ENCODE measurements around the gene SORCS2.
A peak's percentile ranks its signal among the peaks of the same experiment; 100 is the strongest.

SORCS2 gene

DNA sequence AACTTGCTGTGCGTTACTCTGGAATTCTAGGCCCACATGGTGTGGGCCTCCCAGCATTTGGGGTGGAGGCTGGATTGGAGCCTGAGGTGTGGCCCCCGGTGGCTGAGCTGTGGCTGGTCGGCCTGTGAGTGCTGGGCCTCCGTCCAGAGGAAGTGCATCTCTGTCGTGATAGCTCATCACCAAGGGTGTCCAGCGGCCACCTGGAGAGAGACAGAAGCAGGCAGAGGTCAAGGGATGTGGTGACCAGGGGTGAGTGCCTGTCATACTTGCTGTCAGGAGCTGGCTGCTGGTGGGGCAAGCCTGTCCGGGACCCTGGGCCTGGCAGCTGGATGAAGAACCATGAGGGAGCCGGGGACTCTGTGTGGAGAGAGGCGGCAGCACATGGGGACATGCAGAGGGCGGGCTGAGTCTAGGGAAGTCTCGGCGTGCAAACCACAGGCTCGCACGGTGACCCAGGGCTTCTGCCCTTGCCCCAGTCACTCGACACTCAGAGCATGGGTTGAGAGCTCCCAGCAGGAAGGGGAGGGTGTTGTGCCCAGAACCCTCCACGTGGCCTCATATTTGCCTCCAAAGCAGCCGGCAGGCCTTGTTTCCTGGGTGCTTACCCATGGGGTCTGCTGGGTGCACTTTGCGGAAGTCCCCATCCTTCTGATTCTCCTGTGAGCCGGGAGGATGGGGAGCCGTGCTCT is 6.2 kb downstream of the SORCS2 start:
- Mint-ChIP-seq H3K9me3 (no peaks in the 10 kb centered on the region), H3K4me1 (no peaks in the 10 kb centered on the region), H3K27ac (no peak overlapping the region), H3K27me3 (peaks cover 69% of the 10 kb centered on the region), H3K36me3 (no peaks in the 10 kb centered on the region), H3K4me3 (no peak overlapping the region)
- peak; percentile 39 for ATAC-seq

DNA sequence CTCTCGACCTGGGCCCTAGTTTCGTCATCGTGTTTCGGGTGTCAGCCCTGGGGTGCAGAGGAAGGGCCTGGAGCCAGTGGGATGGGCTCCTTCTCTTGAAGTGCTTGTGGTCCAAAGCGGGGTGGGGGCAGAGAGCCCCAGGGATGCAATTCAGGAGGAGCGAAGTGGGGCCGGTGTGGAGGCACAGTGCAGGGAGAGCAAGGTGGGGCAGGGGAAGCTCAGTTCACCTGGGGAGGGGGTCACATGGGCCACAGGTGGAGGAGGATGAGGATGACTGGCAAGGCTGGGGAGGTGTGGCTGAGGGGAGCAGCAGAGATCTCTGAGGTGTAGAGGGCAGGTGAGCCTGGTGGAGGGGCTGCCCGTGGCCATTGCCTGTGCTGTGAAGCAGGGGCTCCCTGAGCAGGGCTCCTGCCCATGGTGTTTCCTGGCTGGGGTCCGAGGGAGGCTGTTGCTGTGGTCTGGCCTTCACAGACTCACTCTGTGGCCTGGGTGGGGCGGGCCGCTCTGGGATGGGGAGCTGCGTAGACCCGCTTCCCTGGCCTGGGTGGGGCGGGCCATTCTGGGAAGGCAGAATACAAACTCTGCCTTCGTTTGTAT is 6.9 kb downstream of the SORCS2 start:
- no peak overlapping the region for H3K4me3 Mint-ChIP-seq
- H3K4me1 Mint-ChIP-seq, result no peaks in the 10 kb centered on the region
- H3K27ac Mint-ChIP-seq, result no peak overlapping the region
- no peaks in the 10 kb centered on the region for H3K36me3 Mint-ChIP-seq
- peaks cover 62% of the 10 kb centered on the region for H3K27me3 Mint-ChIP-seq
- no peaks in the 10 kb centered on the region for H3K9me3 Mint-ChIP-seq
- peak; percentile 21 for ATAC-seq

DNA sequence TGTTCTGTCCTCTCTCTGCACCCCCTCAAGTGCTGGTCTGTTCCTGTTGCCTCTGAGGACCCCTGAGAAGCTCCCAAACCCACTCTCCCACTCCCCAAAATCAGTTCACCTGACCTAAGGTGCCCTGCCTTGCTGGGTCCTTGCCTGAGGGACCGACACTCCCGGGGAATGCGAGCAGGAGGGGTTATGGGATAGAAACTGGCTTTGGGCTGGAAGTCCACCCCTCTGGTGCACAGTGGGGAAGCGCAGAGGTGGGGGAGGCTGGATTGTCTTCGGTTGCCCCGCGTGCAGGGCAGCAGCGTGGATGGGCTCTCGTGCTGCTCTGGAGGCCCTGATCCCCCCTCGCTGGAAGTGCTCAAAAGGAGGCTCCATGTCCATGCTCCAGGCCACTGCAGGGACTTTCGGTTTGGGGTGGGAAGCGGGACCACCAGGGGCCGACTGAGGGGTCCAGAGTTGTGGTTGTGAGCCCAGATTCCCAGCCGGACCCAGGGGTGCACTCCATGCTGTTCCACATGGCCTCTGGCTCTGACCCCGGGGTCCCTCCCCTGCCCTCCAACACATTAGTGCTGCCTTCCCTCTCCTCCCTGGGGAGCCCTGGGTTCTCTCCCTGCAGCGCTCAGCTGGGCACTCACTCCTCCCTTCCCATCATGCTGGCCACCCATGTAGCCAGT is 7.6 kb downstream of the SORCS2 start:
- H3K4me3 Mint-ChIP-seq, result no peak overlapping the region
- H3K27ac Mint-ChIP-seq, result no peak overlapping the region
- H3K4me1 Mint-ChIP-seq, result no peaks in the 10 kb centered on the region
- no peak for ATAC-seq
- H3K27me3 Mint-ChIP-seq, result peaks cover 57% of the 10 kb centered on the region
- H3K36me3 Mint-ChIP-seq, result no peaks in the 10 kb centered on the region
- no peaks in the 10 kb centered on the region for H3K9me3 Mint-ChIP-seq

DNA sequence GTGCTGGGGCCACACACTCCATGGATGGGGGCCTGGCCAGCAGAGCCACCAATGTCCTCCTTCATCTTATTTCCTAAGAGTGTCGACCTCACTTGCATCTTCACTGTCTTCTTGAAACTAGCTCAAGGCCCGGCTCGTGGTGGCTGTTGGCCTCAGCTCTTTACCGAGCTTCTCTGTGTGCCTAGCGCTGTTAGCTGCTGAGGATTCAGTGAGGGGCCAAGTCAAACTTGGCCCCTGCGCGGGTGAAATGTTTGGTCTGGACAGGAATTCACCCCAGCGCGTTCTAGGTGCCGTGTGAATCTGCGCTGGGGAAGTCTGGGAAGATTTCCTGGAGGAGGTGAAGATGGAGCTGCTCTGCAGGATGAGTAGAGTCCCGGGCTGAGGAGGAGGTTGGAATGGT is 8.5 kb downstream of the SORCS2 start:
- no peak for ATAC-seq
- H3K36me3 Mint-ChIP-seq, result no peaks in the 10 kb centered on the region
- no peak overlapping the region for H3K4me3 Mint-ChIP-seq
- H3K27me3 Mint-ChIP-seq, result peaks cover 57% of the 10 kb centered on the region
- H3K27ac Mint-ChIP-seq, result no peak overlapping the region
- H3K9me3 Mint-ChIP-seq, result no peaks in the 10 kb centered on the region
- no peaks in the 10 kb centered on the region for H3K4me1 Mint-ChIP-seq

DNA sequence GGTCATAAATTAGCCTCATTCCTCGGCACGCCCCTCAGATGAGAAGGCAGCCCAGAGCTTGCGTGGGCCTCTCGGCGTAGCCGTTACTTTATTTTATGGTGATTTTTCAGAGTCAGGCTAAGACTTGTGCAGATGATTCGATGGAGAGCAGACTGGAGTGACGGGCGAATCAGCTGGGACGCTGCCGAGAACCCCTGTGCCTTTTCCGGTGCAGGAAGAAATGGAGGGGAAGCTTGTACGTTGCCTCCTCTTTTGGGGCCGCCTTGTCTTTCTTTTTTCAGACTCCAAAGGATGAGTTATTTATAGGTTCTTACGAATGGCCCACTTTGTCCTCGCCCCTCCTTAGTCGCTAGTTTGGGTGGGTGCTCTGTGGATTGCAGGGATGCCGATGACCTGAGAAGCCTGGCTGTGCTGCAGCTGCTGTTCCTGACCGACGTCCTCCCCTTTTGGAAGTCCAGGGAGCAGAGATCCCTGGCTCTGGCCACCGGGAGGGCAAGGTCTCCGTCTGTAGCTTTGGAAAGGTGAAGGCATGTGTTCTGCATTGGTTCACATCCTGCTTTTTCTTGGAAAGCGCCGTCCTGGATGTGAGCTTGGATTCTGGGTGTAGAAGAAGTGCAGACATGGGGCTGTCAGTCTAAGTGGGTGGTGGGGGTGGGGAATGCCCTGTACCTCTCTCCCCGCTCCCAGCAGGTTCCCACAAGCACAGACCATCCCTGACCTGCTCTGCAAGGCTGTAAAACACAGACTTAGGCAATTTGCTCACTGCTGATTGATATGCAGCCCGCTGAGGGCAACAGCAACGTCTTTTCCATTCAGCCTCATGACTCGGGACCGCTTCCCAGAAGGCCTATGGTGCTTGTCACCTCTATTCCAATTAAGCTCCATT is 9.3 kb downstream of the SORCS2 start:
- peaks cover 56% of the 10 kb centered on the region for H3K27me3 Mint-ChIP-seq
- H3K36me3 Mint-ChIP-seq, result no peaks in the 10 kb centered on the region
- no peak overlapping the region for H3K4me3 Mint-ChIP-seq
- H3K27ac Mint-ChIP-seq, result no peak overlapping the region
- no peaks in the 10 kb centered on the region for H3K9me3 Mint-ChIP-seq
- no peak for ATAC-seq
- H3K4me1 Mint-ChIP-seq, result no peaks in the 10 kb centered on the region

DNA sequence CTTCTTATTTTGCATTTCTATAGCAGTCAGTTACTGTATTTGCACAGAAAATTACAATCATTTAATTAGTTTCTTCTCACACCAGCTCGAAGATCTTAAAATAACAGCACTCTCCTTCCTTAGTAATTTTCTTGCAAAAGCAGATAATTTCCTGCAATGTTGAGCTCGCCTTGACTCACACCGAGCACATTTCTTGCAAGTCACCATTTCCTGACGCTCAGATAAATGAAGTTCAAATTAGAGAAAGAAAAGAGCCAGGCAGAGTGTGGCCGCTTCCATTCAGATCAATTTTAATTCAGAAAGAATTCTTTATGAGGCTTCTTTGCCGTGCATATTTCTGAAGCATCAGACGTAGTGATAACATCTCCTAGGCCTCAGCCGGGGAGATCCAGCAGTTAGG is 10.1 kb downstream of the SORCS2 start:
- Mint-ChIP-seq H3K27me3 (peaks cover 49% of the 10 kb centered on the region), H3K4me3 (no peak overlapping the region), H3K27ac (no peak overlapping the region), H3K4me1 (no peaks in the 10 kb centered on the region), H3K36me3 (no peaks in the 10 kb centered on the region), H3K9me3 (no peaks in the 10 kb centered on the region)
- ATAC-seq, result no peak

DNA sequence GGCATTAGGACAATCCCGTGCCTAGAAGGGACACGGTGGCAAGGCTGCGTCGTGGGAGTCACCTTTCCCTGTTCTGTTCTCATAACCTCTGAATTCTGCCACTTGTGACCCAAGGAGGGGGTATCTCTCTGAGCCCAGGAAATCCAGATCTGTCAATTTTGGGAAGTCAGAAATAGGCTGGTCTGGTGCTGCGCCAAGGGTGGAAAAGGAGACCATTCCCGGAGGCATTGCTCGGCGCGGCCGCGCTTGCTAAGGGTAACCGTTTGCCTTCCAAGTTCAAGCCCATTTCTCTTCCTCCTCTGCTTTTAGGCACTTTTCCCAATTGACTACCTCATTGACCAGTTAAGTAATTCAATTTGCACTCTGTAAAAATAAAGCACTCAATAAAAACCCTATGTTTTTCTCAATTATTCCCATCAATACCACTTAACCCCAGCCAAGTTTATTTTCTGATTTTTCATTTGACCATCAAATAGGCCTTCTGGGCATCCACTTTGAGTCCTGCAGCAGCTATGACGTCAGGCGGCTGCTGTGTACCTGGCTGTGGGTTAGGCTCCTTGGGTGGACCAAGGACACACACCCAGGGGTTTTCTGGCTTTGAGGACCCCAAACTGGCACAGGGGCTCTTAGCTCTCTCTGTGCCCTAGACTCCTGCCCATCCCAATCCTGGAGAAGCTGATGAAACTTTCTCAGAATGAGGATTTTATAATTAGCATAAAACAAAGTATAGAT is 12.5 kb downstream of the SORCS2 start:
- Mint-ChIP-seq H3K9me3 (no peaks in the 10 kb centered on the region), H3K27ac (no peak overlapping the region)

DNA sequence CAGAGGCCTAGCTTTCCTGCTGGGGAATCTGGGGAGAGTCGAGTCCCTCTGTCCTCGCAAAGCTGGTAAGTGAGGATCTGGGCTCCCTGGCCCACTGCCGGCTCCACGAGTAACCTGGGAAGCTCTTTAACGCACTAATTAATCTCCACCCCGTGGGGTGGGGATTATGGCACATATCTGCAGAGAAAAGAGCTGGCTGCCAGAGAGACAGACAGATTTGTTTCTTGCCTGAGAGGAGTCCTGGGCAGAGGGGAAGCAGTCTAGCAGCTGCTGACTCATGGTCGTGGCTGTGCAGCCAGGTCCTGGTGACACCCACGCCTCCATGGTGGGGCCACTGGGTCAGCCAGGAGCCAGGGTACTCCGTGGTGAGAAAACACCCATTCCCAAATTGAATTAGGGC is 14.0 kb downstream of the SORCS2 start:
- Mint-ChIP-seq H3K9me3 (no peaks in the 10 kb centered on the region), H3K27ac (no peak overlapping the region), H3K4me1 (no peaks in the 10 kb centered on the region), H3K36me3 (no peaks in the 10 kb centered on the region), H3K4me3 (no peak overlapping the region), H3K27me3 (peaks cover 35% of the 10 kb centered on the region)
- ATAC-seq, result no peak

More for the DNA sequence above, 12.5 kb downstream of the SORCS2 start:
- no peak for ATAC-seq
- Mint-ChIP-seq H3K27me3 (peaks cover 44% of the 10 kb centered on the region), H3K36me3 (no peaks in the 10 kb centered on the region), H3K4me3 (no peak overlapping the region), H3K4me1 (no peaks in the 10 kb centered on the region)

DNA sequence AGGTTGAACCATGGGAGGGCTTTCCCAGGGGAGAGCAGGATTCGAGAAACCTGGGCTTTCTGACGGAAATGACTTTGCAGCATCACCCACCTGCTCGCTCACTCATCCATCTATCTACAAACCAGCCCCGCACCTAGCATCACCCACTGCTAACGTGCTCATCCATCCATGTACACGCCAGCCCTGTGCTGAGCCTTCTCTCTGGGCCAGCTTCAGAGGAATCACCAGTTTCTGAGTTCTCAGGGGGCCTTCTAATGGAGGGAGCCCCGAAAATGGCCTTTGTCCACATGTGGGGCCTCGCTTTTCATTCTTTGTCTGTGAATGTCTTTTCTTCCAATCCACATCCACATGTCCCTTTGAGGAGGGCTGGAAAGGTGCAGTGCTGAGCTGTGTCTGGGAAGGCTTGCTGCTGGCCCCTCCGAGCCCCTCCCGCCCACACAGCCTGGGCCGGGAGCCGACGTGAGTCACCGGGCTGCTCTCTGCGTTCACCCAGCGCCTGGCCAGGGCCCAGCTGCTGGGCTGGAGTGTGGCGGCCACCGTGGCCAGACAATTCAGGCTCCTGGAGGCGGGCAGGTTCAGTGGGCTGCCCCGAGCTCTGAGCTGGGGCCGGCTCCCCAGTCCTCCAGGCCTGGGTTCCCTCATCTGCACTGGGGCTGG is 14.7 kb downstream of the SORCS2 start:
- Mint-ChIP-seq H3K27ac (no peak overlapping the region), H3K4me3 (no peak overlapping the region), H3K9me3 (no peaks in the 10 kb centered on the region), H3K4me1 (no peaks in the 10 kb centered on the region), H3K27me3 (peaks cover 41% of the 10 kb centered on the region), H3K36me3 (no peaks in the 10 kb centered on the region)
- no peak for ATAC-seq

DNA sequence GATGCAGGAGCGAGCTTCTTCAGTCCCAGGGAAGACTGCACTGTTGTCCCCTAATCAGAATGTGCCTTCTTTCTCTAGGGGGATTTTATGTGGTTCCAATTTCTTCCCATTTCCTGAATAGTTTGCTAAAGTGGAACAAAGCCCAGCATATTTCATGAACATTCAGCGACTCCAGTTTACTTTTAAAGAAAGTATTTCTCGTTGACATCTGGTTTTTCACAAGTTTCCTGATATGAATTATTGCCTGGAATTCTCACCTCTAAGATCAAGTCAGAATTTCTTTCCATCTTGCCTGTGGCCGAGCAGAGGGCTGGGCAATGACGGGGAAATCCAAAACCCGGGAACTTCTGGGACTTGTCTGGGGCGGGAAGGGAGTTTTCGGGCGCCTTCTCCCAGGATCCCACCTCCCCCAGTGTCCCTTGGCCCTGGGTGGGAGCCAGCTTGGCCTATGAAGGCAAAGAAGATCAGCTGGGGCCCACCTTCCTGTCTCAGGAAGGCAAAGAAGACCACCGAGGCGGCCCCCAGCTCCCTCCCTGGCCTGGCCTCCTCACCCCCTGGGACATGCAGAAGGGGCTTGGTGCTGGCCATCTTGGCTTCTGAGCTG is 15.4 kb downstream of the SORCS2 start:
- ATAC-seq, result no peak

DNA sequence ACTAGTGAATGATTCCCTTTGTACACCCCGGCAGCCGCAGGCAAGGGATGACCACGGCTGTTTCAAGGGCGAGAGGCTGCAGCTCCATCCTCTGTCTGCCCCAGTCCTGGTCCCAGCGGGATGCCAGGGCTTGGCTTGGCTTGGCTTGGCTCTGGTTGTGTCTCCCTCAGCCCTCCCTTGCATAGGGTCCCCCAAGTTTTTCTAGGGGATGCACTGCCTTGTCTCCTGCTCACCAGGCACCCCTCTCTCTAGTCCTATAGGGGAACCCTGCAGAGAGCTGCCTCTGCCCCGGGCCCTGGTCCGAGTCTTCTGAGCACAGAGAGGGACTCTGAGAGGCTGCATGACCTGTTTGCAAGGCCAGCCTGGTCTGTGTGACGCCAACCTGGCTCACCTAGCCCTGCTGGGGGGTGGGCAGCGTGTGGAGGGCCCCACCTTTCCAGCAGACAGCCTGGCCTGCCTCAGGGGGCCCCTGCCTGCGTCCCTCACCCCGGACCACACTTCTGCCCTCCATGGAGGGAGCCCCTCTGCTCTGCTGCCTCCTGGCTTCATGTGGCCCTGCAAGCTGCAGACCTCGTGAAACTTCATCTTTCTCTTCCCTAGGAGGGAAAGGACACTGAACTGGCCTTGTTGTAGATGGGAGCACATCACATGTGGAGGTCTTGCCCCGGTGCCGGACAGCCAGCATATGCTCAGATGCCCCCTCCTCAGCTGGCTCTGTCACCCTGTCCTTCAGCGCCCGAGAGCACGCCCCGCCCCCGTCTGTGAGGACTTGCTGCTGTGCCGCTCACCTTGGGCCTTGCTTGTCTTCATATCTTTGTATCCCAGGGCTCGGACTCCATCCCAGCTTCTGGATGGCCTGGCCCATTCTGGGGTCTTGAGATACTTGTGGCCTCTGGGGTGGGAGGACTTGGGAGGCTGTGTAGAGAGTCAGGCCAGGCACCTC is 16.4 kb downstream of the SORCS2 start:
- H3K4me3 Mint-ChIP-seq, result no peak overlapping the region
- H3K27me3 Mint-ChIP-seq, result peaks cover 44% of the 10 kb centered on the region
- H3K9me3 Mint-ChIP-seq, result peaks cover 2% of the 10 kb centered on the region
- no peaks in the 10 kb centered on the region for H3K36me3 Mint-ChIP-seq
- H3K4me1 Mint-ChIP-seq, result no peaks in the 10 kb centered on the region
- ATAC-seq, result peak; percentile 25
- no peak overlapping the region for H3K27ac Mint-ChIP-seq

More for the DNA sequence above, 15.4 kb downstream of the SORCS2 start:
- H3K9me3 Mint-ChIP-seq, result peaks cover 2% of the 10 kb centered on the region
- no peaks in the 10 kb centered on the region for H3K4me1 Mint-ChIP-seq
- no peak overlapping the region for H3K4me3 Mint-ChIP-seq
- H3K27ac Mint-ChIP-seq, result no peak overlapping the region
- peaks cover 44% of the 10 kb centered on the region for H3K27me3 Mint-ChIP-seq
- H3K36me3 Mint-ChIP-seq, result no peaks in the 10 kb centered on the region

DNA sequence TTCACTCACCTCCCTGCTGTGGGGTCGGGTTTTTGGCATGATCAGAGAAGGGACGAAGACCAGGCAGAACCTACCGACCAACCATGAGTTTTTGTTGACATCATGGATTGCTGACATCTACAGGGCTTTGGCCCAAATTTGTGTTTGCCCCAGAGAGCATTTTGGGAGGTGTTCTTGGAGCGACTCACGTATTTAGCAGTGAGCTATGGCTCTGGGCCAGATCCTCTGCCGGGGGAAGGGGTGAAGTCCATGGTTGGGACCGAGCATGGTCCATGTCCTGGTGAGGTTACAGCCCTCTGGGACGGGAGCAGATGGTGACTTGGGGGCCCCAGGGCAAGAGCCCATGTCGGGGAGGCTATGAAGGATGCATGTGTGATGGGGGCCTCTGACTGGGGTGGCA is 17.4 kb downstream of the SORCS2 start:
- Mint-ChIP-seq H3K27me3 (peaks cover 44% of the 10 kb centered on the region), H3K27ac (no peak overlapping the region), H3K36me3 (no peaks in the 10 kb centered on the region), H3K9me3 (peaks cover 4% of the 10 kb centered on the region), H3K4me1 (no peaks in the 10 kb centered on the region), H3K4me3 (no peak overlapping the region)
- no peak for ATAC-seq

DNA sequence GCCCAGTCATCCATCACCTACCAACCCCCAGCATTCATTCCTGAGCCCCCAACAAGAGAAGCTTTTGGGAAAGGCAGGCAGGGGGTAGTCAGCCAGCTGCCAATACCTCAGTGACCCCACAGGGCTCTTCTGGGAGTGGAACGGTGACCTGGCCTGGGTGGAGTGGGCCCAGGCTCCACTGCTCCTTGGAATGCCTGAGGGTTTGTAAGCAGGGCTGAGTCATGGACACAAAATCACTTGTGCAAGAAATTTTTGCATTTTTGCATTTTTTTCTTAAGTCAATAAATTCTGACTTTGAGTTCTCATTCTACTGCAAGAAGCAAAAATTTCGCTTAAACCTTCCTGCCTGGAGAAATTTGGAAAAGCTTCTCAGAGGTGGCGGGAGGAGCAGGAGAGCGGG is 18.5 kb downstream of the SORCS2 start:
- H3K27ac Mint-ChIP-seq, result no peak overlapping the region
- no peak overlapping the region for H3K4me3 Mint-ChIP-seq
- peaks cover 5% of the 10 kb centered on the region for H3K9me3 Mint-ChIP-seq
- H3K27me3 Mint-ChIP-seq, result peaks cover 33% of the 10 kb centered on the region
- no peaks in the 10 kb centered on the region for H3K36me3 Mint-ChIP-seq
- no peak for ATAC-seq
- no peaks in the 10 kb centered on the region for H3K4me1 Mint-ChIP-seq
